RWPE1 (cell line): ENCODE measurements around the gene RANGAP1.

Experiments used
- CTCF ChIA-PET: fragments of 350-600 bp; sonication (Branson Sonifier 250); formaldehyde crosslinking; extraction: SDS; loops from one replicate; lab custom pipeline; 2021; lab: Yijun Ruan, JAX
- POLR2A ChIA-PET: fragments of 400-600 bp; formaldehyde crosslinking; extraction: SDS; loops from one replicate; lab custom pipeline; 2020; ENCODE audit warnings: antibody characterized with exemption; ENCODE audit not compliant: low non-redundant PET; lab: Yijun Ruan, JAX
- DNase-seq: peaks from one replicate; pipeline ENCODE4 v3.0.0; 2012; ENCODE audit warnings: low spot score
- H3K27ac ChIP-seq: fragments of 450-650 bp; 2 replicates; pipeline ENCODE4 v1.5.1; 2017
- CTCF ChIP-seq: fragments of 450-650 bp; conservative IDR thresholded peaks from 2 replicates; pipeline ENCODE4 v1.5.1; 2017; ENCODE audit warnings: low read depth, mild to moderate bottlenecking

The RANGAP1 gene

GRCh38 chr22:41311487-41311886 is 25.5 kb upstream of the RANGAP1 start:
- ChIA-PET CTCF (interaction anchor here (0.5 kb wide), 1 partner anchor 28 kb away, joined by 3 read pairs; no protein-coding TSS in a partner anchor), POLR2A (no interaction called here)
- TF ChIP-seq CTCF, result no peak
- no peak overlapping the region for H3K27ac ChIP-seq
- no peak for DNase-seq

GRCh38 chr22:41310336-41310735 is 24.3 kb upstream of the RANGAP1 start:
- POLR2A ChIA-PET, result no interaction called here
- no peak for TF ChIP-seq CTCF
- DNase-seq, result no peak
- peak overlapping the region; percentile 52 for H3K27ac ChIP-seq
- CTCF ChIA-PET, result no interaction called here

- peak overlapping the region; percentile 47 for H3K27ac ChIP-seq
- POLR2A ChIA-PET, result no interaction called here
- no peak for DNase-seq
- CTCF ChIA-PET, result no interaction called here
- TF ChIP-seq CTCF, result no peak
Measured at GRCh38 chr22:41308544-41308947, 22.6 kb upstream of the RANGAP1 start.

- TF ChIP-seq CTCF, result no peak
- ChIA-PET POLR2A (no interaction called here), CTCF (no interaction called here)
- peak overlapping the region; percentile 47 for H3K27ac ChIP-seq
- no peak for DNase-seq
Measured at GRCh38 chr22:41308054-41308453, 22.1 kb upstream of the RANGAP1 start.

GRCh38 chr22:41305646-41306045 is 19.7 kb upstream of the RANGAP1 start:
- no peak for TF ChIP-seq CTCF
- peak; percentile 71 for DNase-seq
- ChIA-PET POLR2A (no interaction called here), CTCF (no interaction called here)
- peak overlapping the region; percentile 74 for H3K27ac ChIP-seq

GRCh38 chr22:41302811-41303210 is 16.8 kb upstream of the RANGAP1 start:
- POLR2A ChIA-PET, result no interaction called here
- CTCF ChIA-PET, result interaction anchor here (0.5 to 0.9 kb wide), 3 partner anchors 32 to 235 kb away, joined by 3 to 5 read pairs (median 5); no protein-coding TSS in a partner anchor
- peak overlapping the region; percentile 88 for H3K27ac ChIP-seq
- TF ChIP-seq CTCF, result no peak
- DNase-seq, result no peak
